NCI-H2107 treated with DMSO at 0.1 percent for 48 hours (cell line): ENCODE measurements around the gene TNFRSF8.

Experiments
- DNase-seq: peaks from one replicate; lab custom pipeline; 2025; ENCODE audit not compliant: unreplicated experiment; lab: John Stamatoyannopoulos, UW

Gene TNFRSF8

GRCh38 chr1:12185918-12186678, 123.0 kb downstream of the TNFRSF8 start:
- no peak for DNase-seq

GRCh38 chr1:12186679-12186985, 123.5 kb downstream of the TNFRSF8 start:
- DNase-seq: no peak

GRCh38 chr1:12188115-12188514, 125.0 kb downstream of the TNFRSF8 start:
- DNase-seq: no peak

- DNase-seq: no peak
These were observed 125.7 kb downstream of the TNFRSF8 start for GRCh38 chr1:12188657-12189327.

- no peak for DNase-seq
These were observed 126.2 kb downstream of the TNFRSF8 start for GRCh38 chr1:12189328-12189682.

GRCh38 chr1:12191242-12192032, 128.3 kb downstream of the TNFRSF8 start:
- no peak for DNase-seq
